Mucosa of stomach (tissue), 1 donor: ENCODE measurements around the gene CCDC148.

Experiments used
- H3K27me3 ChIP-seq: one replicate; pipeline ENCODE4 v1.7.0; 2013; ENCODE audit warnings: mild to moderate bottlenecking, low read length; ENCODE audit not compliant: control insufficient read depth, insufficient read depth
- H3K36me3 ChIP-seq: one replicate; pipeline ENCODE4 v1.7.0; 2013; ENCODE audit warnings: low read length; ENCODE audit not compliant: control insufficient read depth, insufficient read depth
- H3K4me1 ChIP-seq: one replicate; pipeline ENCODE4 v1.7.0; 2013; ENCODE audit warnings: mild to moderate bottlenecking, low read length; ENCODE audit not compliant: control insufficient read depth, insufficient read depth
- H3K4me3 ChIP-seq: one replicate; pipeline ENCODE4 v1.7.0; 2013; ENCODE audit warnings: low read length
- H3K9ac ChIP-seq: one replicate; pipeline ENCODE4 v1.7.0; 2013; ENCODE audit warnings: mild to moderate bottlenecking, low read length, moderate library complexity
- H3K9me3 ChIP-seq: one replicate; pipeline ENCODE4 v1.7.0; 2013; ENCODE audit warnings: mild to moderate bottlenecking, low read length, moderate library complexity; ENCODE audit not compliant: control insufficient read depth
- donor health status: Pancreatic carcinoma.

Gene CCDC148

DNA sequence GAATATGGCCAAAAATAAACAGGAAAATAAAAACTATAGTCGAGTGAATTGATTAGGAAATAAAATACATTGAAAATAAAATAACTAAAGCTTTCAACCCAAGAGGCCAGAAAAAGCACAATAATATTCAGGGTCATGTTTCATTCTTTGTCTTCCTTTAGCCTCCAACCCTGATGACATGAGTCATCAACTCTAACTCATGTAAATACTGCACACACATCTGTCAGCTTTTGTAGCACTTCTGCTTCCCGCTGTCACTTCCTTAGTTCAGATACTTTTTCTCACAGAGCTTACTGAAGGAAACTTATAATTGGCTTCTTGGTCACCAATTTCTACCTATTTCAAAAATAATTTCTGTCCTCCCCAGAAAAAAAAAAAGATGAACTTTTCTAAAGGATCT is 242.1 kb downstream of the CCDC148 start:
- H3K27me3 ChIP-seq: no peaks in the 10 kb centered on the region
- H3K9ac ChIP-seq: no peak overlapping the region
- H3K9me3 ChIP-seq: no peaks in the 10 kb centered on the region
- H3K36me3 ChIP-seq: no peaks in the 10 kb centered on the region
- H3K4me1 ChIP-seq: peaks cover 9% of the 10 kb centered on the region
- no peak overlapping the region for H3K4me3 ChIP-seq

DNA sequence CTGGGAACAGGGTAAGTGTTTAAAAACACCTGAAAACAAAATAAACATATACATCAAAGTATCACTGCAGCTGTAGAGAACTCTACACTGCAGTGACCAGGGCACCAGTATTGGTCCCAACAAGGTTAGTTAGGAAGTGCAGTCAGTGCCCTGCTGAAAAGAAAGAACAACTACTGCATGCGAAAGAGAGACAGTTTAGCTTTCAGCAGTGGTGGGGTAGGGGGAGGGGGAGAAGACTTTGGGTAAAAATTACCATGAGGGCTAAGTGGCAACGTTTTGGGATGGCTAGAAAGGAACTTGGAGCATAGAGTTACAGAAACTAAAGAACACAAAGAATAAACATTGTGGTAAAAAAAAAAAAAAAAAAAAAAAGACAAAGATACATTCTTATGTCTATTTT is 242.8 kb downstream of the CCDC148 start:
- Histone ChIP-seq H3K4me1 (peaks cover 9% of the 10 kb centered on the region), H3K36me3 (no peaks in the 10 kb centered on the region), H3K4me3 (no peak overlapping the region), H3K9ac (no peak overlapping the region), H3K27me3 (no peaks in the 10 kb centered on the region), H3K9me3 (no peaks in the 10 kb centered on the region)

DNA sequence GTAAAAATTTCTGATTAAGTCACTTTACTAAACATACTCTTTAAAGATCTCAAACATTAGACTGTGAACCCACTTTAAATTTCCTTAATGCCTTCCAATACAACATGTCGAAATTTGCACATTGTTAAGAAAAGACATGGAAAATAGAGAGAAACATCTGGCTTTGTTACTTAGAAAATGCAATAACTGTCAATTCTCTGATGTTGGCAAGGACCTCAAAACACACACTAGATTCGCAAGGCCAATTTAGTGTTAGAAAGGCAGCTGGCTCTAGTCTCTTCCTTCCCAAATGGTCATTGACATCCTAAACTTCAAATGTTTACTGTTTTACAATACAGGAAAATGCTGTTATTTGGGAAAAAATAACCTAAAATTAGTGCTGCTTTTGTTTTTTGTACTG is 244.3 kb downstream of the CCDC148 start:
- Histone ChIP-seq H3K36me3 (no peaks in the 10 kb centered on the region), H3K9ac (no peak overlapping the region), H3K4me3 (no peak overlapping the region), H3K27me3 (no peaks in the 10 kb centered on the region), H3K9me3 (no peaks in the 10 kb centered on the region), H3K4me1 (peaks cover 9% of the 10 kb centered on the region)

DNA sequence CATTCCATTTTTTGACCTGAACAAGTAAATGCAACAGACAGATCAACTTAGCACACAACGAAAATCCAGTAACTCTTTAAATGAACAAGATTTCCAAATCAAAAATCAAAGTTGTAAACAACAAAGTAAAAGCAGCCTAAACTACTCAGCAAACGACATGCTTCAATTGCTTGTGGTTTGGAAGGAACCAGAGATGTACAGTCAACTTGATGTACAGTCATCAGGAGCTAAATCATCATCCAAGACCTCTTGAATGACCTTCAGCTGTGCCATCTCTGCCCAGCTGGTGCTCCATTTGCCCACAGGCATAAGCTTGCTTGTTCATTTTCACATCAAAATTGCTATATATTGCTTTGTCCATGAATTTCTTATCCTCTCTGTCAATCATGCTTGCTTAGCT is 245.1 kb downstream of the CCDC148 start:
- Histone ChIP-seq H3K9me3 (no peaks in the 10 kb centered on the region), H3K4me3 (no peak overlapping the region), H3K36me3 (no peaks in the 10 kb centered on the region), H3K27me3 (no peaks in the 10 kb centered on the region), H3K9ac (no peak overlapping the region), H3K4me1 (peaks cover 9% of the 10 kb centered on the region)

DNA sequence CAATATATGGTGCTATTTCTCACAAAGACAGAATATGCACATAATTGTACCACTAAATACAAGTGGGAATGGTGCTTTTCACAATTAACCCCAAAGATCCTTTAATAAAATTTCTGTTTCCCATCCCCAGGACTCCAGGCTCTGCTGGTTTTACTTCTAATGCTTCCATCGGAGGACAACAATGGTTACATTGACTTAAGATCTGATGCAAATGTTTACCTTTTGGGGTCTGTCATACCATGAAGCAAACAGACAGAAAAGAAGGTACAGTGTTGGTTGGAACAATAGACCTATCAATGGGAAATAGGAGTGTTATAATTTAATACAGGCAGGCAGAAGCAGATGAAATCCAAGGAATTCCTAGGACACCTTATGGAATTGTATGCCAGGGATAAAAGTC is 249.2 kb downstream of the CCDC148 start:
- Histone ChIP-seq H3K9ac (no peak overlapping the region), H3K4me3 (no peak overlapping the region), H3K36me3 (no peaks in the 10 kb centered on the region), H3K4me1 (peaks cover 7% of the 10 kb centered on the region), H3K9me3 (no peaks in the 10 kb centered on the region), H3K27me3 (no peaks in the 10 kb centered on the region)

- Histone ChIP-seq H3K9me3 (no peaks in the 10 kb centered on the region), H3K4me1 (peaks cover 10% of the 10 kb centered on the region), H3K36me3 (no peaks in the 10 kb centered on the region), H3K9ac (no peak overlapping the region), H3K27me3 (no peaks in the 10 kb centered on the region), H3K4me3 (no peak overlapping the region)
Measured at GRCh38 chr2:158205215-158205614, 251.3 kb downstream of the CCDC148 start.

GRCh38 chr2:158204741-158205165 is 251.8 kb downstream of the CCDC148 start:
- Histone ChIP-seq H3K9me3 (no peaks in the 10 kb centered on the region), H3K9ac (no peak overlapping the region), H3K27me3 (no peaks in the 10 kb centered on the region), H3K4me3 (no peak overlapping the region), H3K4me1 (peaks cover 10% of the 10 kb centered on the region), H3K36me3 (no peaks in the 10 kb centered on the region)

- H3K4me3 ChIP-seq: no peak overlapping the region
- H3K4me1 ChIP-seq: peaks cover 17% of the 10 kb centered on the region
- H3K36me3 ChIP-seq: no peaks in the 10 kb centered on the region
- no peaks in the 10 kb centered on the region for H3K9me3 ChIP-seq
- H3K27me3 ChIP-seq: no peaks in the 10 kb centered on the region
- H3K9ac ChIP-seq: no peak overlapping the region
Measured at GRCh38 chr2:158202161-158202815, 254.3 kb downstream of the CCDC148 start.

DNA sequence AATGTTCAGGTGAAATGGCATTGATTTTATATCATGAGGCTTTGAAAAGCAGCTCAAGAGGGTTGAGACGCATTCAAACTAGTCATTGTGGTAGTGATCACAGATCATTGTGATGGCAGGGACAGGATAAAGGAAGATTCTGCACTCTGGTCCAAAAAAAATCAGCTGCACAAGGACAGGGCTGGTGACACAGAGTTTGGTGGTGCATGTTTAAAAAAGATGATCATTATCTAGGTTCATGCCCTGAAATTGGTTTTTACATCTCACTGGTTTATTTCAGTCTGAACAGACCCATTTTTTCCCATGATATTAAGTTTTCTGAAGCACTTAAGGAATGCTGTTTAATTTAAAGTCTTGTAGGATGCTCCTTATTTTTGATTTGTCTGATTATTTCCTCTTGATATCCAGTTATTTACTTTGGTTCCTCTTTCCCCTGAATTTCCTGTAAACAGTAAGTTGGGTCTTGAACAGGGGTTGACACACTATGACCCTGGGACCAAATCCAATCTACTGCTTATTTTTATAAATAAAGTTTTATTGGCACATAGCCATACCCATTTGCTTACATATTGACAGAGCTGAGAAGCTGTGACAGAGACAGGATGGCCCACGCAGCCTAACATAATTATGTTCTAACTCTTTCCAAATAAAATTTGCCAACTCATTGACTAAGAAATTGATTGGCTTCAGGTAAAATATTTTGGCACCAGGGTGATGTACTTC is 256.5 kb downstream of the CCDC148 start:
- no peaks in the 10 kb centered on the region for H3K36me3 ChIP-seq
- H3K4me3 ChIP-seq: no peak overlapping the region

GRCh38 chr2:158197940-158198339 is 258.6 kb downstream of the CCDC148 start:
- no peaks in the 10 kb centered on the region for H3K27me3 ChIP-seq
- no peaks in the 10 kb centered on the region for H3K9me3 ChIP-seq
- H3K36me3 ChIP-seq: no peaks in the 10 kb centered on the region
- H3K4me3 ChIP-seq: no peak overlapping the region
- peaks cover 18% of the 10 kb centered on the region for H3K4me1 ChIP-seq
- H3K9ac ChIP-seq: no peak overlapping the region

More for the DNA sequence above, 256.5 kb downstream of the CCDC148 start:
- Histone ChIP-seq H3K9ac (no peak overlapping the region), H3K4me1 (peaks cover 19% of the 10 kb centered on the region), H3K9me3 (no peaks in the 10 kb centered on the region), H3K27me3 (no peaks in the 10 kb centered on the region)

- no peaks in the 10 kb centered on the region for H3K27me3 ChIP-seq
- H3K9me3 ChIP-seq: no peaks in the 10 kb centered on the region
- no peak overlapping the region for H3K4me3 ChIP-seq
- no peaks in the 10 kb centered on the region for H3K36me3 ChIP-seq
- H3K4me1 ChIP-seq: peaks cover 22% of the 10 kb centered on the region
- H3K9ac ChIP-seq: no peak overlapping the region
Measured at GRCh38 chr2:158194229-158194628, 262.3 kb downstream of the CCDC148 start.

- Histone ChIP-seq H3K4me1 (peaks cover 22% of the 10 kb centered on the region), H3K27me3 (no peaks in the 10 kb centered on the region), H3K36me3 (no peaks in the 10 kb centered on the region), H3K9me3 (no peaks in the 10 kb centered on the region), H3K4me3 (no peak overlapping the region), H3K9ac (no peak overlapping the region)
Measured at GRCh38 chr2:158192515-158193443, 263.8 kb downstream of the CCDC148 start.
